ENCODE results near the gene NHSL2. TPM values are rescaled to one million over a fixed set of nuclear protein-coding genes. Genes with fewer than 3 reads are reported as not detected.

Gene NHSL2
- total RNA-seq, 4 donors from 2014 or later: 16.2 to 26.5 (median 23.0) TPM

DNA sequence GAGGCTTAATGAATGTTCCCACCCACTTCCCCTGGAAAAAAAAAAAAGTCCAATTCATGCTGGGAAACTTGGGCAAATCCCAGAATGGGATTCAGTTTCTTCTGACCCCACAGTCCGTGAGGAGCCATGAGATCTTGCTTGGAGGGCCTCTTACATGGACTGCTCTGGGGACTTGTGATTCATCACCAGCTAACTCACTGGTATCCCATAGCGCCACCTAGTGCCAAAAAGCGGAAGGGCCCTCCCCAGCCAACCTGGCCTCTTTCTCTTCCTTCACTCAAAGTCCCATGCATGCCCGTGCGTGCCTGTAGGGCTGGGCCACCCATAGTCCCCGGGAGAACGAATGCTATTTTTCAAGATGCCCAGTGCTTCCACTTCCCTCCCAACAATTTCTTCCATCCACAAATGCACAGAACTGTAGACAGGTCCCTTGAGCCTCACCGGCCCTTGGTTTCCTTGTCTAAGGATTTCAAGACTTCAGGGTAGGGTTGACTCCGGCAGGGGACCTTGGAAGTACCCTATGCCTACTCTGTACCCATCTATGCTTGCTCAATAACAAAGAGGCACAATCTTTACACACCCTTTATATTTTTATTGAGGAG lies 216.0 kb downstream of the NHSL2 start:
- TF ChIP-seq POLR2A (IDR thresholded peaks at IDR 0.05) (no peak), EP300 (IDR thresholded peaks at IDR 0.05) (peak in 1 of 2 donors; percentile 55)
- TF ChIP-seq, protein P1, sequence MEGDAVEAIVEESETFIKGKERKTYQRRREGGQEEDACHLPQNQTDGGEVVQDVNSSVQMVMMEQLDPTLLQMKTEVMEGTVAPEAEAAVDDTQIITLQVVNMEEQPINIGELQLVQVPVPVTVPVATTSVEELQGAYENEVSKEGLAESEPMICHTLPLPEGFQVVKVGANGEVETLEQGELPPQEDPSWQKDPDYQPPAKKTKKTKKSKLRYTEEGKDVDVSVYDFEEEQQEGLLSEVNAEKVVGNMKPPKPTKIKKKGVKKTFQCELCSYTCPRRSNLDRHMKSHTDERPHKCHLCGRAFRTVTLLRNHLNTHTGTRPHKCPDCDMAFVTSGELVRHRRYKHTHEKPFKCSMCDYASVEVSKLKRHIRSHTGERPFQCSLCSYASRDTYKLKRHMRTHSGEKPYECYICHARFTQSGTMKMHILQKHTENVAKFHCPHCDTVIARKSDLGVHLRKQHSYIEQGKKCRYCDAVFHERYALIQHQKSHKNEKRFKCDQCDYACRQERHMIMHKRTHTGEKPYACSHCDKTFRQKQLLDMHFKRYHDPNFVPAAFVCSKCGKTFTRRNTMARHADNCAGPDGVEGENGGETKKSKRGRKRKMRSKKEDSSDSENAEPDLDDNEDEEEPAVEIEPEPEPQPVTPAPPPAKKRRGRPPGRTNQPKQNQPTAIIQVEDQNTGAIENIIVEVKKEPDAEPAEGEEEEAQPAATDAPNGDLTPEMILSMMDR (IDR thresholded peaks at IDR 0.05): peak; percentile 73 to 88 (median 83)
- 18 to 19% methylated on average over 9 of the region's 9 CpGs for WGBS, 2 donors
- H3K4me1 ChIP-seq: peaks cover 0 to 67% (median 11%) of the 10 kb centered on the region in 4 donors

GRCh38 chrX:72127332-72127731 lies 216.7 kb downstream of the NHSL2 start:
- H3K36me3 ChIP-seq: no peaks in the 10 kb centered on the region
- H3K27ac ChIP-seq: peak overlapping the region in 1 of 4 donors; percentile 11
- no peaks in the 10 kb centered on the region for H3K9me3 ChIP-seq
- WGBS, 2 donors: 61% methylated on average over 3 of the region's 3 CpGs; no CpG with 5 or more reads in 1 of the 2 donors
- H3K4me3 ChIP-seq: no peak overlapping the region
- peaks cover 0 to 62% (median 11%) of the 10 kb centered on the region in 4 donors for H3K4me1 ChIP-seq
- TF ChIP-seq, protein P1 (IDR thresholded peaks at IDR 0.05): no peak
- TF ChIP-seq EP300 (IDR thresholded peaks at IDR 0.05) (no peak), POLR2A (IDR thresholded peaks at IDR 0.05) (no peak)
- H3K27me3 ChIP-seq: peaks cover 0 to 27% of the 10 kb centered on the region in 2 donors
- DNase-seq (ENCODE audit: low spot score in 2 of 2): no peak

More for the DNA sequence above, 216.0 kb downstream of the NHSL2 start:
- Histone ChIP-seq H3K36me3 (no peaks in the 10 kb centered on the region), H3K9me3 (no peaks in the 10 kb centered on the region), H3K4me3 (no peak overlapping the region), H3K27me3 (peaks cover 0 to 27% of the 10 kb centered on the region in 2 donors), H3K27ac (peak overlapping the region in 3 of 4 donors; percentile 19 to 84 (median 79))
- DNase-seq (ENCODE audit: low spot score in 2 of 2): peak; percentile 82 to 94

GRCh38 chrX:72128183-72128834 lies 217.7 kb downstream of the NHSL2 start:
- Histone ChIP-seq H3K27me3 (peaks cover 0 to 22% of the 10 kb centered on the region in 2 donors), H3K9me3 (no peaks in the 10 kb centered on the region), H3K36me3 (no peaks in the 10 kb centered on the region), H3K4me3 (no peak overlapping the region), H3K27ac (peak overlapping the region in 1 of 4 donors; percentile 11), H3K4me1 (peaks cover 0 to 55% (median 8%) of the 10 kb centered on the region in 4 donors)
- TF ChIP-seq, protein P1 (IDR thresholded peaks at IDR 0.05): no peak
- TF ChIP-seq EP300 (IDR thresholded peaks at IDR 0.05) (no peak), POLR2A (IDR thresholded peaks at IDR 0.05) (no peak)
- WGBS, 2 donors: 73 to 80% methylated on average over 3 to 4 of the region's 4 CpGs
- no peak for DNase-seq (ENCODE audit: low spot score in 2 of 2)

- Histone ChIP-seq H3K4me3 (no peak overlapping the region), H3K9me3 (no peaks in the 10 kb centered on the region), H3K36me3 (no peaks in the 10 kb centered on the region), H3K4me1 (peaks cover 0 to 49% (median 7%) of the 10 kb centered on the region in 4 donors), H3K27ac (no peak overlapping the region), H3K27me3 (peaks cover 0 to 17% of the 10 kb centered on the region in 2 donors)
- 53 to 70% methylated on average over 5 to 6 of the region's 6 CpGs for WGBS, 2 donors
- no peak for DNase-seq (ENCODE audit: low spot score in 2 of 2)
- no peak for TF ChIP-seq POLR2A (IDR thresholded peaks at IDR 0.05)
- TF ChIP-seq, protein P1 (IDR thresholded peaks at IDR 0.05): peak in 2 of 5 experiments; percentile 23 to 26
These were observed 218.2 kb downstream of the NHSL2 start for GRCh38 chrX:72128881-72129280.

GRCh38 chrX:72129661-72130060 lies 219.0 kb downstream of the NHSL2 start:
- no peak overlapping the region for H3K4me3 ChIP-seq
- H3K27me3 ChIP-seq: peaks cover 0 to 17% of the 10 kb centered on the region in 2 donors
- 92 to 97% methylated on average over 7 to 16 of the region's 16 CpGs for WGBS, 2 donors

More at GRCh38 chrX:72129661-72130060, 219.0 kb downstream of the NHSL2 start:
- no peaks in the 10 kb centered on the region for H3K36me3 ChIP-seq
- no peak for DNase-seq (ENCODE audit: low spot score in 2 of 2)
- H3K4me1 ChIP-seq: peaks cover 0 to 45% (median 3%) of the 10 kb centered on the region in 4 donors
- no peaks in the 10 kb centered on the region for H3K9me3 ChIP-seq
- H3K27ac ChIP-seq: no peak overlapping the region
- no peak for TF ChIP-seq POLR2A (IDR thresholded peaks at IDR 0.05)
- no peak for TF ChIP-seq EP300 (IDR thresholded peaks at IDR 0.05)
- TF ChIP-seq, protein P1 (IDR thresholded peaks at IDR 0.05): no peak
